Body of pancreas (tissue), 4 donors: ENCODE results near the gene PUSL1. TPM values are rescaled to one million over a fixed set of nuclear protein-coding genes. Genes with fewer than 3 reads are reported as not detected.
A peak's percentile ranks its signal among the peaks of the same experiment; 100 is the strongest.

Source experiments
- ATAC-seq: fragments of 150-250 bp; one replicate; pipeline ENCODE4 v1.9.1; 2016
- DNase-seq, 4 donors: peaks; one replicate each; pipeline ENCODE4 v3.0.0-alpha.2; 2019
- H3K27ac ChIP-seq, 4 donors: fragments of 200-600 bp; sonication (generic); 1 replicate in 3 of 4; 2 replicates in 1 of 4; pipeline versions ENCODE4 v1.5.1 to v1.6.1; 2016 to 2019; ENCODE audit warnings: mild to moderate bottlenecking in 1 of 4, mixed read lengths in 1 of 4, moderate library complexity in 1 of 4
- H3K27me3 ChIP-seq, 2 donors: fragments of 200-600 bp; sonication (generic); one replicate each; pipeline ENCODE4 v1.6.0; 2016; ENCODE audit warnings: mild to moderate bottlenecking in 1 of 2
- H3K36me3 ChIP-seq, 2 donors: fragments of 200-600 bp; sonication (generic); replicated peaks in 1 of 2; 2 replicates each; pipeline ENCODE4 v1.5.1; 2016; ENCODE audit warnings: low read depth in 2 of 2; ENCODE audit not compliant: insufficient read depth in 1 of 2
- H3K4me1 ChIP-seq: fragments of 200-600 bp; sonication (generic); one replicate; pipeline ENCODE4 v1.6.0; 2016
- H3K4me3 ChIP-seq, 2 donors: fragments of 200-600 bp; sonication (generic); 1 replicate in 1 of 2; 2 replicates in 1 of 2; pipeline ENCODE4 v1.5.1; 2016 to 2019
- H3K9me3 ChIP-seq, 3 donors: fragments of 200-600 bp; sonication (generic); 1 replicate in 2 of 3; 2 replicates in 1 of 3; pipeline ENCODE4 v1.5.1; 2016
- CTCF ChIP-seq, 7 experiments: fragments of 450-650 bp in 4 of 7; fragments of 200-600 bp in 3 of 7; sonication (generic) in 3 of 7; IDR thresholded peaks; one replicate each; pipeline ENCODE4 v1.5.1; 2016 to 2019; ENCODE audit warnings: antibody characterized with exemption in 7 of 7
- POLR2A ChIP-seq, 3 donors: fragments of 450-650 bp; IDR thresholded peaks; one replicate each; pipeline ENCODE4 v1.6.1; 2016; ENCODE audit warnings: antibody characterized with exemption in 3 of 3, mild to moderate bottlenecking in 2 of 3
- WGBS, 2 donors: methylation state at CpG; one replicate each; pipeline ENCODE4 v1.1.5; 2017; 5-methylcytosine and 5-hydroxymethylcytosine counted together
- intact Hi-C: fragments of 100-400 bp; cut with DNase I; formaldehyde crosslinking; loops from one replicate; pipeline ENCODE4 v1.15.1; 2023
- total RNA-seq, 2 donors: library from RNA; depleted of rRNA; stranded (reverse); fragments of >200 nt; gene quantifications; one replicate each; pipeline ENCODE4 v1.1.0, GENCODE V29; 2016

Gene PUSL1
- total RNA-seq, 2 donors from 2014 or later, result 20.2 to 20.8 TPM

- no peaks in the 10 kb centered on the region for H3K9me3 ChIP-seq
- WGBS, 2 donors, result 0 to 1% methylated on average over 24 to 54 of the region's 84 CpGs
- peaks cover 3 to 8% of the 10 kb centered on the region in 2 donors for H3K36me3 ChIP-seq
- intact Hi-C loops, result no loop called here
- no peaks in the 10 kb centered on the region for H3K27me3 ChIP-seq
- peak within 1 kb of the TSS; percentile 78 to 95 (median 90) for H3K27ac ChIP-seq
- peak; percentile 94 to 97 (median 95) for DNase-seq
- H3K4me3 ChIP-seq, result peak within 1 kb of the TSS; percentile 89
- TF ChIP-seq CTCF (IDR thresholded peaks at IDR 0.05) (no peak), POLR2A (IDR thresholded peaks at IDR 0.05) (peak; percentile 58 to 77 (median 70))
- H3K4me1 ChIP-seq, result peaks cover 50% of the 10 kb centered on the region
- peak; percentile 93 for ATAC-seq
Observed at GRCh38 chr1:1324524-1325287, 16.3 kb downstream of the PUSL1 start, which contains the start of the genes CPTP and INTS11. Gene CPTP, plus strand, starts transcription at chr1:1324802. Its CDS starts 2,109 bp downstream, at chr1:1326911. Gene INTS11, minus strand, starts transcription at chr1:1324660. Its CDS starts 52 bp downstream, at chr1:1324608.

GRCh38 chr1:1325288-1326074 is 17.1 kb downstream of the PUSL1 start:
- intact Hi-C loops, result no loop called here
- TF ChIP-seq CTCF (IDR thresholded peaks at IDR 0.05), result no peak
- TF ChIP-seq POLR2A (IDR thresholded peaks at IDR 0.05), result no peak
- H3K4me3 ChIP-seq, result peak overlapping the region; percentile 89
- H3K27me3 ChIP-seq, result no peaks in the 10 kb centered on the region
- DNase-seq, result peak; percentile 63 to 85 (median 75)
- H3K9me3 ChIP-seq, result no peaks in the 10 kb centered on the region
- no peak for ATAC-seq
- peak overlapping the region; percentile 78 to 95 (median 90) for H3K27ac ChIP-seq
- WGBS, 2 donors, result 17 to 20% methylated on average over 7 to 16 of the region's 16 CpGs
- peaks cover 49% of the 10 kb centered on the region for H3K4me1 ChIP-seq
- H3K36me3 ChIP-seq, result peaks cover 3 to 8% of the 10 kb centered on the region in 2 donors

GRCh38 chr1:1326075-1326605 is 17.7 kb downstream of the PUSL1 start:
- ATAC-seq, result no peak
- H3K4me3 ChIP-seq, result no peak overlapping the region
- H3K9me3 ChIP-seq, result no peaks in the 10 kb centered on the region
- H3K27ac ChIP-seq, result peak overlapping the region; percentile 22 to 95 (median 84)
- WGBS, 2 donors, result 50 to 68% methylated on average over 6 to 8 of the region's 8 CpGs
- H3K27me3 ChIP-seq, result no peaks in the 10 kb centered on the region
- no peak for TF ChIP-seq CTCF (IDR thresholded peaks at IDR 0.05)
- TF ChIP-seq POLR2A (IDR thresholded peaks at IDR 0.05), result no peak
- intact Hi-C loops, result no loop called here
- peaks cover 3 to 8% of the 10 kb centered on the region in 2 donors for H3K36me3 ChIP-seq
- H3K4me1 ChIP-seq, result peaks cover 42% of the 10 kb centered on the region
- no peak for DNase-seq

- no peak for TF ChIP-seq CTCF (IDR thresholded peaks at IDR 0.05)
- no peak for TF ChIP-seq POLR2A (IDR thresholded peaks at IDR 0.05)
- Histone ChIP-seq H3K36me3 (peaks cover 3 to 8% of the 10 kb centered on the region in 2 donors), H3K27ac (no peak overlapping the region), H3K9me3 (no peaks in the 10 kb centered on the region), H3K27me3 (no peaks in the 10 kb centered on the region), H3K4me1 (peaks cover 31% of the 10 kb centered on the region), H3K4me3 (no peak overlapping the region)
- WGBS, 2 donors, result 86 to 91% methylated on average over 25 to 39 of the region's 40 CpGs
- DNase-seq (no peak), ATAC-seq (no peak)
- intact Hi-C loops, result no loop called here
Observed at GRCh38 chr1:1327291-1327690, 18.9 kb downstream of the PUSL1 start.
